ENCODE data around the gene CHD1. TPM values are rescaled to one million over a fixed set of nuclear protein-coding genes. Genes with fewer than 3 reads are reported as not detected.
A peak's percentile ranks its signal among the peaks of the same experiment; 100 is the strongest.
"Not testable (repeated sequence)": the region's sequence is repeated elsewhere in the genome, so short reads cannot be mapped to it uniquely, and the experiment has no call there.

Gene CHD1
- 43.5 and 55.1 TPM in 2 replicates for total RNA-seq (2014; rRNA removed; shearing (Covaris generic))

GRCh38 chr5:98928873-98929709 lies at the start of gene CHD1:
CHD1 (minus strand) TSS chr5:98929007; CDS start chr5:98926386, 2,621 bp downstream.
- peak; percentile 94 for DNase-seq (ENCODE audit: low spot score)

- no peak for DNase-seq (ENCODE audit: low spot score)
Observed at GRCh38 chr5:98978528-98978927, 49.7 kb upstream of the CHD1 start.

- no peak for DNase-seq (ENCODE audit: low spot score)
Observed at GRCh38 chr5:98977723-98978122, 48.9 kb upstream of the CHD1 start.

GRCh38 chr5:98975682-98976407 lies 47.0 kb upstream of the CHD1 start:
- DNase-seq (ENCODE audit: low spot score): no peak

- DNase-seq (ENCODE audit: low spot score): peak; percentile 11
Observed at GRCh38 chr5:98975223-98975622, 46.4 kb upstream of the CHD1 start.

GRCh38 chr5:98969400-98969799 lies 40.6 kb upstream of the CHD1 start:
- no peak for DNase-seq (ENCODE audit: low spot score)

GRCh38 chr5:98968056-98968564 lies 39.3 kb upstream of the CHD1 start:
- DNase-seq (ENCODE audit: low spot score): no peak

- DNase-seq (ENCODE audit: low spot score): no peak
Observed at GRCh38 chr5:98965226-98965625, 36.4 kb upstream of the CHD1 start.

GRCh38 chr5:98964621-98965020 lies 35.8 kb upstream of the CHD1 start:
- no peak for DNase-seq (ENCODE audit: low spot score)

GRCh38 chr5:98963019-98963418 lies 34.2 kb upstream of the CHD1 start:
- DNase-seq (ENCODE audit: low spot score): no peak

- DNase-seq (ENCODE audit: low spot score): no peak
Observed at GRCh38 chr5:98962587-98962986, 33.8 kb upstream of the CHD1 start.

- DNase-seq (ENCODE audit: low spot score): no peak
Observed at GRCh38 chr5:98961665-98962344, 33.0 kb upstream of the CHD1 start.

- DNase-seq (ENCODE audit: low spot score): no peak
Observed at GRCh38 chr5:98957307-98957706, 28.5 kb upstream of the CHD1 start.

- DNase-seq (ENCODE audit: low spot score): not testable (repeated sequence)
Observed at GRCh38 chr5:98955888-98956287, 27.1 kb upstream of the CHD1 start.

- not testable (repeated sequence) for DNase-seq (ENCODE audit: low spot score)
Observed at GRCh38 chr5:98955471-98955870, 26.7 kb upstream of the CHD1 start.

GRCh38 chr5:98954392-98955028 lies 25.7 kb upstream of the CHD1 start:
- no peak for DNase-seq (ENCODE audit: low spot score)

GRCh38 chr5:98942847-98943246 lies 14.0 kb upstream of the CHD1 start:
- no peak for DNase-seq (ENCODE audit: low spot score)

- no peak for DNase-seq (ENCODE audit: low spot score)
Observed at GRCh38 chr5:98941131-98941883, 12.5 kb upstream of the CHD1 start.

- DNase-seq (ENCODE audit: low spot score): no peak
Observed at GRCh38 chr5:98940581-98940980, 11.8 kb upstream of the CHD1 start.

- DNase-seq (ENCODE audit: low spot score): no peak
Observed at GRCh38 chr5:98938464-98938863, 9.7 kb upstream of the CHD1 start.
